Ovary (tissue), 9 donors: ENCODE results near the gene MTURN. TPM values are rescaled to one million over a fixed set of nuclear protein-coding genes. Genes with fewer than 3 reads are reported as not detected.

Experiments used
- DNase-seq, 5 donors: peaks; one replicate each; pipeline ENCODE4 v3.0.0-alpha.2; 2019 to 2020
- H3K27ac ChIP-seq, 2 donors: fragments of 200-600 bp; one replicate each; pipeline versions ENCODE4 v1.5.1 to v1.8.0; 2019 to 2022
- H3K27me3 ChIP-seq: fragments of 200-600 bp; one replicate; pipeline ENCODE4 v1.8.0; 2022
- H3K36me3 ChIP-seq: fragments of 200-600 bp; sonication (generic); one replicate; pipeline ENCODE4 v1.5.1; 2019
- H3K4me1 ChIP-seq: one replicate; pipeline ENCODE4 v1.8.1; 2013; ENCODE audit warnings: mild to moderate bottlenecking, moderate library complexity; ENCODE audit not compliant: insufficient read depth
- H3K4me3 ChIP-seq: fragments of 200-600 bp; sonication (generic); one replicate; pipeline ENCODE4 v1.5.1; 2017
- H3K9me3 ChIP-seq, 2 donors: fragments of 200-600 bp in 1 of 2; sonication (generic) in 1 of 2; one replicate each; pipeline versions ENCODE4 v1.5.1 to v1.8.1; 2013 to 2019; ENCODE audit warnings: mild to moderate bottlenecking in 1 of 2, moderate library complexity in 1 of 2
- CTCF ChIP-seq, 3 donors: fragments of 450-650 bp in 2 of 3; fragments of 200-600 bp in 1 of 3; IDR thresholded peaks; one replicate each; pipeline versions ENCODE4 v1.5.1 to v1.8.0; 2016 to 2022; ENCODE audit warnings: antibody characterized with exemption in 3 of 3, mild to moderate bottlenecking in 1 of 3
- EP300 ChIP-seq: sonication (generic); formaldehyde crosslinking; IDR thresholded peaks from one replicate; pipeline ENCODE4 v1.6.1; 2017; ENCODE audit warnings: antibody characterized with exemption
- POLR2A ChIP-seq: fragments of 450-650 bp; IDR thresholded peaks from one replicate; pipeline ENCODE4 v1.6.1; 2017; ENCODE audit warnings: antibody characterized with exemption, mild to moderate bottlenecking, moderate library complexity
- WGBS, 3 donors: extraction: QIAGEN DNeasy Blood & Tissue Kit in 1 of 3; methylation state at CpG; one replicate each; pipeline versions ENCODE4 v1.1.5 to v1.1.7; 2013 to 2017; 5-methylcytosine and 5-hydroxymethylcytosine counted together
- intact Hi-C, 4 donors: fragments of 100-400 bp; cut with DNase I; formaldehyde crosslinking; loops; one replicate each; pipeline versions ENCODE4 v1.11.0 to v1.15.1; 2022 to 2023
- polyA plus RNA-seq, 2 donors: library from polyadenylated mRNA; stranded (reverse); fragments of 200-250 nt in 1 of 2; fragments of 350-450 nt in 1 of 2; fragmentation: Illumina TruSeq in 1 of 2; extraction: RNeasy Lipid Tissue Mini Kit (QIAGEN cat#74804) in 1 of 2; gene quantifications; one replicate each; pipeline ENCODE4 v1.2.3, GENCODE V29; 2013 to 2014
- total RNA-seq, 7 donors: library from RNA; depleted of rRNA in 2 of 7; stranded (reverse); fragments of >200 nt in 2 of 7; fragmentation: NEBNext Ultra II Directional in 3 of 7; extraction: Animal tissue kit (Norgen Biotek cat#: 25700) in 3 of 7; gene quantifications; one replicate each; pipeline versions ENCODE4 v1.1.0 to v1.2.4, GENCODE V29; 2016 to 2023
- donor health status: DM: no; HTN: no; CAD: no; lungs with moderate emphysema.
- donor health status: DM: no; HTN: no; CAD: no.
- donor health status: Bipolar disorder and iron deficiency.
- donor health status: DM: yes; HTN: yes; CAD: no.
- donor health status: DM: no; HTN: no; CAD: no.
- donor health status: DM: yes; HTN: yes; CAD: no.

MTURN gene
- total and polyA plus RNA-seq, 9 donors = 14.7 to 65.1 (median 40.4) TPM

GRCh38 chr7:30202671-30203070, 67.9 kb downstream of the MTURN start:
- no peak for DNase-seq
- no peaks in the 10 kb centered on the region for H3K27me3 ChIP-seq
- no peak for TF ChIP-seq CTCF (IDR thresholded peaks at IDR 0.05)
- TF ChIP-seq EP300 = no peak
- TF ChIP-seq POLR2A = no peak
- H3K9me3 ChIP-seq = no peaks in the 10 kb centered on the region
- H3K36me3 ChIP-seq = no peaks in the 10 kb centered on the region
- no peak overlapping the region for H3K4me3 ChIP-seq
- WGBS, 3 donors = 27 to 38% (median 33%) methylated on average over 3 of the region's 3 CpGs
- no peak overlapping the region for H3K27ac ChIP-seq
- H3K4me1 ChIP-seq = no peaks in the 10 kb centered on the region
- intact Hi-C loops = no loop called here

GRCh38 chr7:30206491-30206890, 71.7 kb downstream of the MTURN start:
- no peak for DNase-seq
- Histone ChIP-seq H3K36me3 (no peaks in the 10 kb centered on the region), H3K27me3 (no peaks in the 10 kb centered on the region), H3K9me3 (no peaks in the 10 kb centered on the region), H3K4me3 (no peak overlapping the region), H3K27ac (no peak overlapping the region), H3K4me1 (no peaks in the 10 kb centered on the region)
- 79 to 85% (median 82%) methylated on average over 4 of the region's 4 CpGs for WGBS, 3 donors
- TF ChIP-seq CTCF (IDR thresholded peaks at IDR 0.05) (no peak), POLR2A (no peak)
- intact Hi-C loops = no loop called here

GRCh38 chr7:30206942-30207341, 72.2 kb downstream of the MTURN start:
- Histone ChIP-seq H3K27me3 (no peaks in the 10 kb centered on the region), H3K4me3 (no peak overlapping the region), H3K27ac (no peak overlapping the region), H3K36me3 (no peaks in the 10 kb centered on the region), H3K4me1 (no peaks in the 10 kb centered on the region), H3K9me3 (no peaks in the 10 kb centered on the region)
- no peak for TF ChIP-seq EP300
- no peak for TF ChIP-seq CTCF (IDR thresholded peaks at IDR 0.05)
- no peak for TF ChIP-seq POLR2A
- no peak for DNase-seq
- 72 to 80% (median 77%) methylated on average over 8 of the region's 8 CpGs for WGBS, 3 donors
- intact Hi-C loops = no loop called here

- 89 to 90% (median 90%) methylated on average over 4 of the region's 4 CpGs for WGBS, 3 donors
- Histone ChIP-seq H3K4me1 (no peaks in the 10 kb centered on the region), H3K27ac (no peak overlapping the region), H3K36me3 (no peaks in the 10 kb centered on the region), H3K9me3 (no peaks in the 10 kb centered on the region), H3K4me3 (no peak overlapping the region), H3K27me3 (no peaks in the 10 kb centered on the region)
- no peak for TF ChIP-seq EP300
- TF ChIP-seq POLR2A = no peak
- TF ChIP-seq CTCF (IDR thresholded peaks at IDR 0.05) = no peak
- intact Hi-C loops = no loop called here
- DNase-seq = no peak
Measured at GRCh38 chr7:30207376-30207775, 72.6 kb downstream of the MTURN start.

GRCh38 chr7:30209951-30210350, 75.2 kb downstream of the MTURN start:
- Histone ChIP-seq H3K4me1 (no peaks in the 10 kb centered on the region), H3K36me3 (no peaks in the 10 kb centered on the region), H3K27ac (no peak overlapping the region), H3K4me3 (no peak overlapping the region), H3K9me3 (no peaks in the 10 kb centered on the region), H3K27me3 (no peaks in the 10 kb centered on the region)
- 87 to 89% (median 88%) methylated on average over 5 of the region's 5 CpGs for WGBS, 3 donors
- no peak for DNase-seq
- no peak for TF ChIP-seq POLR2A
- TF ChIP-seq EP300 = no peak
- TF ChIP-seq CTCF (IDR thresholded peaks at IDR 0.05) = no peak
- intact Hi-C loops = no loop called here
